A172 (cell line): ENCODE measurements around the gene DPH1. TPM values are rescaled to one million over a fixed set of nuclear protein-coding genes. Genes with fewer than 3 reads are reported as not detected.

ENCODE experiments used
- DNase-seq: peaks from one replicate; pipeline ENCODE4 v3.0.0-alpha.2; 2015; ENCODE audit warnings: low spot score
- total RNA-seq: library from RNA; depleted of rRNA; stranded (reverse); fragments of >200 nt; shearing (Covaris generic); gene quantifications from 2 replicates; pipeline ENCODE4 v1.2.3, GENCODE V29; 2014; rRNA removed

DPH1 gene
- total RNA-seq, 1 experiment from 2014 or later, result 33.2 TPM

DNA sequence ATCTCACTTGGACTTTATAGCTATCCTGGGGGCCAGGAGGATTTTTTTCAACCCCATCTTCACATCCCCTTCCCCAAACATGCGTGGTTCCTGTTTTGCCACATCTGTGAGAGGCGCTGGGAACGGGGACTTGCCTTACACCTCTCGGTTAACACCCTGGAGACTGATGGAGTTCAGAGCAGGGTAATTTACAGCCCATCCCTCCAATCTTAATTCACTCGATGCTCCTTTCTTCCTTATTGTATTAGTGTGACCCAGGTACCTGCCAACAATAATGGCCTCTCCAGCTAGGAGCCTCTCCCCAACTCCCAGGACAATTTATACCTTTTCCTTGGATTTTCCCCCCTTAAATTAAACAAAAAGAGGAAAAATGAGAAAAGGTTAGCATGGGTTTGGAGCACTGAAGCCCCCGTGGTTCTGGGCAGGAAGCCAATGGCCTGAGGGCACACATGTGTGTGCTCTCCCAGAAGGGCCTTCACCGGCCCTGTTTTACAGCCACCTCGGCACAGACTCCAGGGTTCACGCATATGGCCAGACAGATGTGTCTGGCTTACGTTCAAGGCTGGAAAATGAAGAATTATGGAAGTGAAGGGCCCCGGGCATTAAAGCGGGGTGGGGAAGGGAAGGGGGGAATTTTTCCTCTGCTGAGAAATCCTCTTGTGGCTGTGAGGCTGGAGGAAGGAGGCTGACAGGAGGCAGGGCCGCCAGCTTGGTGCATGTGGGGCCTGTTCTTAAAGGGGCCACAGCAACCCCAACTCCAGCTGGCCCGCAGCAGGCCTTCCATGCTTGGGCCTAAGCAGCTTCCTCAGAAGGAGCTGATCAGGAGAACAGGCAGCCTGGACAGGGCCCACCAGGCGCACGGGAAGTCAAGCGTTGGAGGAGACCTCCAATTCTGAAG, 46.4 kb downstream of the DPH1 start:
- no peak for DNase-seq

- DNase-seq, result no peak
Observed at GRCh38 chr17:2077040-2077439, 47.1 kb downstream of the DPH1 start.

DNA sequence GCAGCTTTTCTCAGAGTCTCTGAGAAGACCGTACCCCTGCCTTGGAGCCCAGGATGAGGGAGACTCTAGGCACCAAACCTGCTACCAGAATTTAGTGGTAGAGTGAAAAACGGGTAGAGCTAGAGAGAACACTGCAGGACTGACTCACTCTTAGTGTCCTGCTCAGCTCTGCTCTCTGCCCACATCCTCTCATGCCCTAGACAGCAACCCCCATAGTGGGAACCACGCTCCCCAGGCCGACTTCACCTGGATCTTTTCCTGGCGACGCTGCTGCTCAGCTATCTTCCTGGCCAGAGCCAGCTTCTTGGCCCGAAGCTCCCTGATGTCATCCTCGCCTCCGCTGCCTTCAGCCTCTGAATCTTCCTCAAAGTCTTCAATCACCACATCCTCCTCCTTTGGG, 51.6 kb downstream of the DPH1 start:
- DNase-seq, result peak; percentile 71

DNA sequence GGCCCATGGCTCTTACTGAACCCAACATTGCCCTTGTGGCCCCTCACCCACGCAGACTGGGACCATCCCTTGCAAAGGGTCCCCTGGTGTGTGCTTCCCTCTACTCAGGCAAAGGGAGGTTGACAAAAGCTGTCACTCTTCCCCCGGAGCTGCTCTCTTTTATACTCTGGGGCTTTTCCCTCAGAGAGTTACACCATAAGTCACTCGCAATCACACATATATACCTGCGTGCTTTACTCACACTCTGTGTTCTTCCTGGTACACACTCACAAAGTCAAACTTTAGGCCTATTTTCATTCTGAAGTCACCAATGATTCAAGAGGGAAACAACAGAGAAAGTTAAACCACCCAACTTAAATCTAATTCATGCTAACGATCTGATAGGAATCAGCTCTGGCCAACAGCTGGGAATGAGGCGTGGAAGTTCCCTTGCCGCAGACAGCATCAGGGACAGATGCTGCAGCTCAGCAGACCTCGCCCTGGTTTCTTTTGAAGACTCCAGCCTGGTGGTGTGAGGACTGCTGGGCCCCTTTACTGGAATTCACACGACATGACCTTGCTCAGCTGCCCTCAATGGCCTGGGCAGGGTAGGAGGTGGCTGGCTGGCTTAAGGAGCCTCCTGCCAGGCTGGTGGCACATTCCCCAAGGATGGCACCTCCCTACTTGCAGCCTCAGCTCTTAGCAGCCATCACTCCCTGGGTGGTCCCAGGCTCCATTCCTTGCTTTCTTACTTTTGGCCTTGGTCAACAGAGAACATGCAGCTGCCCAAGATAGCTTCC, 52.2 kb downstream of the DPH1 start:
- DNase-seq, result no peak

GRCh38 chr17:2083613-2084035, 53.7 kb downstream of the DPH1 start:
- no peak for DNase-seq

- peak; percentile 82 for DNase-seq
Observed at GRCh38 chr17:2084036-2084765, 54.2 kb downstream of the DPH1 start.

GRCh38 chr17:2084766-2085647, 55.1 kb downstream of the DPH1 start:
- peak; percentile 58 for DNase-seq

DNA sequence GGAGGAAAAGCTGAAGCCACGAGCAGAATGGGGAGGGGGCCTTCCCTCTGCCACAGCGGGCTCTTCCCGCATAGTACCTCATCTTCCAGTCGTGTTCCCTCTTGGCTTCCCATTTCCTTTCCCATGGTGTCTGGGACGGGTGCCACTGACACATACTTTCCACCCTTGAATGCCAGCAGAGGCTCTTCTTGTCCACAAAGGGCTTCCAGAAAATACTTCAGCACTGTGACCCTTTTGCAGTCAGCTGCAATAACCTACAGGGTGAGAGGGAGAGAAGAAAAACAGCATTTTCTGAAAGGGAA, 55.6 kb downstream of the DPH1 start:
- DNase-seq, result no peak

- DNase-seq, result no peak
Observed at GRCh38 chr17:2086306-2086705, 56.4 kb downstream of the DPH1 start.

- DNase-seq, result no peak
Observed at GRCh38 chr17:2087597-2088211, 57.8 kb downstream of the DPH1 start.

DNA sequence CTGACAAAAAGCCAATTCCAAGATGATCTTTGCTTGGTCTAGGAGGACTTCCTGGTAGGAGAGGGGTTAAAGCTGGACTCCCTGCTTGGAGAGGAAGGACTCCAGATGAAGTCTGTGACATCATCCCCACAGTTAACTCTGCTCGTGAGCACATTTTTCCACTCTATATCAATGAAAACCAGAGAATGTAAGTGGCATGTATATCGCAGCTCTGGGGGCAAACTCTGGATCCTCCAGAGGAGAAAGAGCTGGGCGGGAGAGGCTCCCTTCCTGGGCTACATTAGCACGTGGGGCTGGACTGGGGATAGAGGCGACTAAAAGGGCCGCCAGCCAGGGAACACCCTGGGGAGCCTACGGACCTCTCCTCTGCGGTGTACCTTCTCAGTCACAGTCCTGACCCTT, 59.1 kb downstream of the DPH1 start:
- DNase-seq, result no peak

DNA sequence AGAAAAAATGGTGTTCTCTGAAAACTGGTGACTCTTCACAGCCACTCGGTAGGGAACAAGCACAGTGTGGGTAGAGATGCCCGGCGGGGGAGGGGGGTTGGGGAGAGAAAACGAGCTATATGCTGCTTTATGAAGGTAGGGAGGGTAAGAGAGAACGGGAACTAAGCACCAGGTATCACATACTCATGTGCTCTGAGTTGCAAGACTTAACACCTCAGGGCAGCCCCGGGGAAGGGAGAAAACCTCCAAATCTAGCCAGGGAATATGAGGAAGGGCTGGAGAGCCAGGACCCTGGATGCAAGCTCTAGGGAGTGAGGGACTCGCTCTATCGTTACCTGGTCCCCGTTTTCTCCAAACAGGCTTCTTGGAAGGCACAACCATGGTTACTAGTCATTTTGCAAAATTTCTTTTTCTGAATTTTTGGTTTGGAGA, 60.3 kb downstream of the DPH1 start:
- no peak for DNase-seq

DNA sequence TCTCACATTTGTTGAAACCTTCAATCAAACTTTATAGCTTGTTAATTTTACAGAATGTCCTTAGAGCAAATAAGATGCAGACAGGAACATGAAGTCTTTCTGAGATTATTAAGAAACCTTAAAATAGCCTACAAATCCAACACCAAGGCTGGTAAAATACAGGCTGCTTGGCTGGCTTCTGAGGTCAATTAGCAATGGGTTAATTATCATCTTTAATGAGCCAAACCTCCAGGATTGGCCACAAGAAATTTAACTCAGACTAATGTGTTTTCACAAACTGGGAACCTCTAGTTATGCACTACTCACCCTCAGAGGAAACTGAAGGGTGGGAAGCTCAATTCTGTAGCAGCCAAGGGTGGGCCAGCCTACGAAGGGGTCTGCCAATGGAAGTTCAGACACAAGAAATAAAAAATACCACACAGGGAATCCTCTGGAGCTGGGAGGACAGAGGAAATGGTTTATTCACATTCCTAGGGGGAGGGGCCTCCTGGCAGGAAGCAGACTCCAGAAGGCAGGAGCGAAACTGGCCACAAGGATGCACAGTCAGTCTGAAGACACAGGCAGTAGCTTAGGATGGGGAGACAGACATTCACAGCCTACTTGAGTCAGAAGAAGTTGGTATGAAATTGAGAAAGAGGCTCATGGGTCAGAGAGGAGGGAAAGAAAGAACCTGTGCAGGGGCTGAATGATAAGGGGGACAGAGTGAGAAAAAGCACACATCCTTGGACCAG, 61.0 kb downstream of the DPH1 start:
- peak; percentile 92 for DNase-seq

DNA sequence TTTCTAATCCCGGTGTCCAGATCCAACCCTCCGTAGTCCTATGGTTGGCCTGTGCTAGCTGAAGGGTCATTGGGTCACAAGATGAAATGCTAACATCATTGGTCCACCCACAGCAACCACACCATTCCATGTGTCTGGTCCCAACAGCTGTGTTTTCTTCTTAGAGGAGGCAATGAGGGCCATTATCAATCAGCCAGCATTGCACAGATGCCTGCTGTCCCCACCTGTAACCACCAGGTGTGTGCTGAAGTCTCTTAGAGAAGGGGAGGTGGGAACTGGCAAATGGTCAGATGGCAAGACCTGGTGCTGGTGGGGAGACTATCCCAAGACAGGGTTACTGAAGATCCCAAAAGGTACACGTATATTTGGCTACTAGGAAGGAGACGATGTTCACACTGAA, 62.3 kb downstream of the DPH1 start:
- no peak for DNase-seq

GRCh38 chr17:2093349-2093748, 63.4 kb downstream of the DPH1 start:
- no peak for DNase-seq

Other genes starting within 250 kb of the DPH1 start
- 5.1 and 7.7 TPM in 2 replicates for gene SMYD4, start 200.3 kb upstream of the DPH1 start, total RNA-seq
- gene RPA1, start 200.1 kb upstream of the DPH1 start, total RNA-seq, result 41.1 and 46.1 TPM in 2 replicates
- 1.7 and 2.2 TPM in 2 replicates for gene RTN4RL1, start 4.8 kb upstream of the DPH1 start, total RNA-seq
- 104 and 128 TPM in 2 replicates for gene OVCA2, start 11.9 kb downstream of the DPH1 start, total RNA-seq
- 7.3 and 12.5 TPM in 2 replicates for gene HIC1, start 24.9 kb downstream of the DPH1 start, total RNA-seq